HG03025 (cell line): ENCODE measurements around the gene MED23.

Experiments used
- ATAC-seq: cut with Tn5 transposase; IDR thresholded peaks from one replicate; pipeline ENCODE4 v1.9.1; 2021; ENCODE audit warnings: mild to moderate bottlenecking, moderate library complexity; ENCODE audit not compliant: unreplicated experiment, low FRiP score

MED23 gene

GRCh38 chr6:131627724-131628682 lies at the start of gene MED23:
Gene MED23 (minus strand): TSS chr6:131628242. CDS start chr6:131628049, 193 bp downstream.
- ATAC-seq, result peak; percentile 98

DNA sequence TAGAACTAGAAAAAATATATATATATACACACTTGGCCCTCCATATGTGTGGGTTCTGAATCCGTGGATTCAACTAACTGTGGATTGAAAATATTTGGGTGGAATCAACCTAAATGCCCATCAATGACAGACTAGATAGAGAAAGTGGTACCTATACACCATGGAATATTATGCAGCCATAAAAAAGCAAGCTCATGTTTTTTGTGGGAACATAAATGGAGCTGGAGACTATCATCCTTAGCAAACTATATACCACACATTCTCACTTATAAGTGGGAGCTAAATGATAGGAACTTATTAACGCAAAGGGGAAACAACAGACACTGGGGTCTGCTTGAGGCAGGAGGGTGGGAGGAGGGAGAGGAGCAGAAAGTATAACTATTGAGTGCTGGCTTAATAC lies 45.1 kb upstream of the MED23 start:
- no peak for ATAC-seq

DNA sequence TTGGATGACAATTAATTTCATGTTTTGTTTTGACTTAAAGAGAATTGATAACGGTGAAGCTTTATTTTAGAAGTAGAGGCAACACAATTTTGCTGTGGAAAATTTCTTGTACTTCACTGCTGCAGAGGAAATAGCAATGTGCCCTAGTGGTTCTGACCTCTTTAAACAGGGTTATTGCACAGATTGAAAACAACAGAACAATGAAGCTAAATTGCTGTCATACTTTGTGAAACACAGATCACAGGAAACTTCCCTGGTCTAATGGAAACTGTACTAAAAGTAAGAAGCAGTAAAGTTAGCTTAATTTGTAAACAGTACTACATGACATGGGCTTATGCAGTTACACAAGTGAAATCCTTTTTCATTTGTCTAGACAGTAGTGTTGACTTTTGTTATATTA lies 41.8 kb upstream of the MED23 start:
- ATAC-seq, result no peak

- no peak for ATAC-seq
These were observed 35.6 kb upstream of the MED23 start for GRCh38 chr6:131663578-131664165.

- no peak for ATAC-seq
These were observed 32.2 kb upstream of the MED23 start for GRCh38 chr6:131660195-131660594.

DNA sequence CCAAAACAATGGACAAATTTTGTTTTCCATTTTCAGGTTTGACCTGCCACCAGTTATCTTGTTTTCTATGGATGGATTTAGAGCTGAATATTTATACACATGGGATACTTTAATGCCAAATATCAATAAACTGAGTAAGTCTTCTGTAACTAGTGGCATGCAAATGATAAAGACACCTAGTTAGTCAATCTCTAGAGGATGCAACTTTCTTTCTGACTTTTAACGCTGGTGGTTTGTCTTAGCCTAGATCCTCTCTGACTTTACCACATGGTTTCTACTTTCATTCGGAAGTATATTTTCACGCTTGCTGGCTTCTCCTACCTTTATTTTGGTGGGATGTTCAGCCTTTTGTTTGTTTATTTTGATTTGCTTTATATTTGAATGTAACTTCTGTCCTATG lies 30.2 kb upstream of the MED23 start:
- ATAC-seq, result no peak

DNA sequence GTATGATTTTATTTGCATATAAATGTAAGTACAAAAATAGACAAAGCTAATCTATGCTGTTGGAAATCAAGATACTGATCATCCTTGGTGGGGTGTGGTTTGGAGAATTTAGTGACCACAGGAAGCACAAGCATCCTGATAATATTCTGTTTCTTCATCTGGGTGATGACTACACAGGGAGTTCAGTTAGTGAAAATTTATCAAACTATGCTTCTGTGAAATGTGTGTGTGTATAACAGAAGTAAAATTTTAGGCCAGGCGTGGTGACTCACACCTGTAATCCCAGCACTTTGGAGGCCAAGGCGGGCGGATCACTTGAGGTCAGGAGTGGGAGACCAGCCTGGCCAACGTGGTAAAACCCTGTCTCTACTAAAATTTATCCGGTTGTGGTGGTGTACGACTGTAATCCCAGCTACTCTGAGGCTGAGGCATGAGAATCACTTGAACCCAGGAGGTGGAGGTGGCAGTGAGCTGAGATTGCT lies 29.6 kb upstream of the MED23 start:
- no peak for ATAC-seq

DNA sequence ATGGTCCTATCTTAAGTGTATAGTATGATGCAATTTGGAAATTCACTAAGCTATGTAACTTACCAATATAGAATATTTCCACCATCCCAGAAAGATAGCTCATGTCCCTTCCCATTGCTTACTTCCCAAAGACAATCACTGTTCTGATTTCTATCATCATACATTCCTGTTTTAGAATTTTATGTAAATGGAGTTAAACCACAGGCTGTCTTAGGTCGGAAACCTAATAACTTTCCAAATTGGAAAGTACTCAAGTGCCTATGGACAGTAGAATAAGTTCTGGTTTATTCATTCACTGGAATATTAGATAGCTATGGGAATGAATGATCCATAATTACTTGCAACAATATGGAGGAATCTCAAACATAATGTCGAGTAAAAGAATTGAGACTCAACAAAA lies 29.2 kb upstream of the MED23 start:
- ATAC-seq, result no peak

DNA sequence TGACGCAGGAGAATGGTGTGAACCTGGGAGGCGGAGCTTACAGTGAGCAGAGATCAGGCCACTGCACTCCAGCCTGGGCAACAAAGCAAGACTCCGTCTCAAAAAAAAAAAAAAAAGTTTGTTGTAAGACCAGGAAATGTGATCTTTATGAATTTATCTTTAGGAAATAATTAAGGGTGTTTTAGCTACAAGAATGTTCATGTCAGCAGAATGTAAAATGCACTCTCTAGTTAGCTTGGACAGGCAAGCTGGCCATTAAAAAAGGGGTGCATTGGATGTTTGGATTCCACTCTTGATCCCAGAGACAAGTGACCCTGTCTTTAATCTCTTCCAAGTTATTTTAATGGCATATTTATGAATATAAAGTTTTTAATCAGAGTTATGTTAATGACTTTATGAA lies 28.6 kb upstream of the MED23 start:
- no peak for ATAC-seq

DNA sequence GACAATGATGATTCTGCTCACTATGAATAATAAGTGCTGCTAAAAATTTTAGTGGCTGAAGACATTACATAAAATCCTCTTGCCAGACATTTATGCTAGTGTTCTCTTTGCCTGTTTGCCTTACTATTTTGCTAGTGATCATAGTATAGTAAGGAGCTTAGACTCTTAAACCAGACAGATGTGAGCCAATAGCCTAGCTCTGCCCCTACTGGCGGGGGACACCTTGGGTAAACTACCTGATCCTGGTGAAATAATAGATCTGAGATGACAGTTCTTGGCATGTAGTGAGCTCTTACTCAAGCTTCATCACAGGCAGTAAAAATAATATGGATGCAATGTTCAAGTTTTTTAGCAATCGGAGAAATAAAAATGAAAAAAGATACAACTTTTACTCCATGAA lies 27.9 kb upstream of the MED23 start:
- ATAC-seq, result no peak

GRCh38 chr6:131655387-131655786 lies 27.3 kb upstream of the MED23 start:
- ATAC-seq, result no peak

DNA sequence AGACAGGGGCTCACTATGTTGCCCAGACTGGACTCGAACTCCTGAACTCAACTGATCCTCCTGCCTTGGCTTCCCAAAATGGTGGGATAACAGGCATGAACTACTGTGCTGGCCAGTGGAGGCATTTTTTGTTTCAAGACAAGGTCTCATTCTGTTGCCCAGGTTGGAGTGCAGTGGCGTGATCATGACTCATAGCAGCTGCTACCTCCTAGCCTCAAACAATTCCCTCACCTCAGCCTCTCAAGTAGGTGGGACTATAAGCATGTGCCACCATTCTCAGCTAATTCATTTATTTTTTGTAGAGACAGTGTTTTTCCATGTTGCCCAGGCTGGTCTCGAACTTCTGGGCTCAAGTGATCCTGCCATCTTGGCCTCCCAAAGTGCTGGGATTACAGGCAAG lies 26.3 kb upstream of the MED23 start:
- no peak for ATAC-seq

GRCh38 chr6:131652472-131652871 lies 24.4 kb upstream of the MED23 start:
- no peak for ATAC-seq

DNA sequence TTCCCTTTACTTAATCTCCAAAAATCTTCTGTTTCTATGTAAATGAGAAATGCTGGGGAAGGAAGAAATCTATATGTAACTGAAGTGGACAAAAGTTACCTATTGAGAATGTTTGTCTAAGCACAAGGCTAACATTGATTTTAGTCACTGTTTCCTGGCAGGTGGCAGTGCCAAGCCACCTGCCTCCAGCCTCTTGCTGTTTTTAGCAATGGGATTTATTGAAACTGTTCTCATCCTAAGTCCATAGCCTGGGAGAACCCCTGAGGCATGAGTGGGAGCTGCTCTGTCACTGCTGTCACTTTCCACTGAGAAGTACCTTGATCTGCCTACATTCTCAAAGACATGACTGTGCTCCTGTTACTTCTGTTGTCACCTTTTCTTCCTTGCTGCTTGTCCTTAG lies 23.7 kb upstream of the MED23 start:
- no peak for ATAC-seq

DNA sequence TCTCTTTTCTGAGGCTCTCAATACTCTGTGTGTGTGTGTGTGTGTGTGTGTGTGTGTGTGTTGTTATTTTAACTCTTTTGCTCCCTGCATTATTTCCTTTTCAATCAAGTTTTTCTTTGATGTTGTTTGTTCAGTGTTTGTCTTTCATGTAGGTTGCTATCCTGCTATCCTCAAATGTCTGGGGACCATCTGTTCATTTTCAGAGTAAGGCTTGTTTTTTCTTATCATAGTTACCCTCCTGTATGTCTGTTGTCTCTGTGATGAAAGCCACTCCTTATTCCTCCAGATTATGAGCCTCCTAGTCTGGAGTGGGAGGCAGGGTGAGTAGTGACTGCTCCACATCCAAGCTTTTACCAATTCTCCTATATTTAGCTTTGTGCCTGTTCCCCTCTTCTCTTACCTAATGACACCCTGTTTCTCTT lies 18.2 kb upstream of the MED23 start:
- ATAC-seq, result no peak

- ATAC-seq, result no peak
These were observed 17.8 kb upstream of the MED23 start for GRCh38 chr6:131645846-131646245.

- no peak for ATAC-seq
These were observed 16.9 kb upstream of the MED23 start for GRCh38 chr6:131644921-131645320.

DNA sequence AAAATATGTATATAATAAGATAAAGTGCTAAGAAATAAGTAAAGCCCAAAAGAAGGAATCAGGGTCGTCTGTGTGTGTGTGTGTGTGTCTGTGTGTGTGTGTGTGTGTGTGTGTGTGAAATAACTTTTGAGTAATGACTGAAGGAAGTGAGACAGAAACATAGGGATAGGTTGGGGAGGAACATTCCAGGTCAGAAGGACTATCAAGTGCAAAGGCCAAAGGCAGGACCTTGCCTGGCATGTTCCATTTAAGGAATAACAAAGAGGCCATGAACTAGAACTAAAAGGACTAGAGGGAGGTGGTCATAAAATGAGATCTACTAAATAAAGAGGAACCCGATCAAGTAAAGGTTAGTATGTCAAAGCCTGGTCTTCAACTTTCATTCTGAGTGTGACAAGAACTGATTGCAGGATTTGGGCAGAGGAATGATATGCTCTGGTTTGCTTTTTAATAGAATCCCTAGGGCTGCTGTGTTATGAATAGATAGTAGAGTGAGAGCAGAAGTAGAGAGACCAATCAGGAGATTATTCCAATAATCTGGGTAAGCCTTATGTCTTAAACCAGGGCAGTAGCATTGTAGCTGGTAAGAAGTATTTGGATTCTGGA lies 15.9 kb upstream of the MED23 start:
- no peak for ATAC-seq

- no peak for ATAC-seq
These were observed 15.1 kb upstream of the MED23 start for GRCh38 chr6:131642987-131643611.

DNA sequence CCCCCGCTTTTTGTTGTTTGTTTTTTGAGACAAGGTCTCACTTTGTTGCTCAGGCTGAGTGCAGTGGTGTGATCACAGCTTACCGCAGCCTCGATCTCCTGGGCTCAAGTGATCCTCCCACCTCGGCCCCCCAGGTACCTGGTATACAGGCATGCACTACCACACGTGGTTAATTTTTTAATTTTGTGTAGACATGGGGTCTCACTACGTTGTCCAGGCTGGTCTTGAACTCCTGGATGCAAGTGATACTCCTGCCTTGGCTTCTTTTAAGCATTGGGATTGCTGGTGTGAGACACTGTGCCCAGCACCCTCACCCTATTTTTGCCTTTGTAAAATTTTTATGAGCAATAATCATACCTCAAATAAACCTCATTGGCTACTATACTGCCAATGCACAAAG lies 14.5 kb upstream of the MED23 start:
- no peak for ATAC-seq

- no peak for ATAC-seq
These were observed 13.5 kb upstream of the MED23 start for GRCh38 chr6:131641554-131641953.
